GM12891 (cell line): ENCODE results near the gene MLIP.
A peak's percentile ranks its signal among the peaks of the same experiment; 100 is the strongest.
"Not testable (repeated sequence)": the region's sequence is repeated elsewhere in the genome, so short reads cannot be mapped to it uniquely, and the experiment has no call there.

Experiments
- DNase-seq: peaks from one replicate; pipeline ENCODE4 v3.0.0; 2011; ENCODE audit warnings: low spot score; ENCODE audit not compliant: insufficient read length
- FAIRE-seq: peaks from 2 replicates; lab custom pipeline; 2011; peaks lifted over from hg19 to GRCh38; lab: Jason Lieb, UNC
- PAX5 ChIP-seq: IDR thresholded peaks from 2 replicates; pipeline ENCODE4 v1.6.1; 2011; ENCODE audit warnings: low read length, moderate library complexity, mild to moderate bottlenecking; ENCODE audit not compliant: insufficient read depth, severe bottlenecking
- POLR2A ChIP-seq: IDR thresholded peaks from 2 replicates; pipeline ENCODE4 v1.6.1; 2011; ENCODE audit warnings: low read depth, low read length, control low read depth
- POLR2AphosphoS5 ChIP-seq: IDR thresholded peaks from 2 replicates; pipeline ENCODE4 v1.6.1; 2011; ENCODE audit warnings: low read depth, low read length, control low read depth
- POU2F2 ChIP-seq: IDR thresholded peaks from 2 replicates; pipeline ENCODE4 v1.6.1; 2011; ENCODE audit warnings: low read depth, mild to moderate bottlenecking, control low read depth, low read length, moderate library complexity
- SPI1 ChIP-seq: IDR thresholded peaks from 2 replicates; pipeline ENCODE4 v1.6.1; 2011; ENCODE audit warnings: low read depth, low read length, control low read depth
- TAF1 ChIP-seq: IDR thresholded peaks from 2 replicates; pipeline ENCODE4 v1.6.1; 2011; ENCODE audit warnings: low read depth, low read length, control low read depth

MLIP gene

GRCh38 chr6:54204921-54205591 lies 93.8 kb downstream of the MLIP start:
- TF ChIP-seq POLR2A: no peak
- no peak for TF ChIP-seq TAF1
- TF ChIP-seq POU2F2: no peak
- TF ChIP-seq SPI1: no peak
- TF ChIP-seq PAX5: no peak
- TF ChIP-seq POLR2AphosphoS5: no peak
- DNase-seq: no peak
- no peak for FAIRE-seq

- TF ChIP-seq SPI1 (no peak), POLR2A (no peak), TAF1 (no peak), PAX5 (no peak), POU2F2 (no peak), POLR2AphosphoS5 (no peak)
- FAIRE-seq (no peak), DNase-seq (no peak)
Measured at GRCh38 chr6:54206510-54206909, 95.3 kb downstream of the MLIP start.

- DNase-seq: not testable (repeated sequence)
- peak; percentile 90 for FAIRE-seq
Measured at GRCh38 chr6:54209983-54210382, 98.7 kb downstream of the MLIP start.

- FAIRE-seq (no peak), DNase-seq (no peak)
- TF ChIP-seq POU2F2: no peak
- TF ChIP-seq POLR2A: no peak
- no peak for TF ChIP-seq POLR2AphosphoS5
- no peak for TF ChIP-seq PAX5
- TF ChIP-seq TAF1: no peak
Measured at GRCh38 chr6:54214286-54214685, 103.0 kb downstream of the MLIP start.

GRCh38 chr6:54216336-54216735 lies 105.1 kb downstream of the MLIP start:
- TF ChIP-seq TAF1 (no peak), POU2F2 (no peak), POLR2A (no peak), SPI1 (no peak), POLR2AphosphoS5 (no peak), PAX5 (no peak)
- FAIRE-seq: no peak
- no peak for DNase-seq

GRCh38 chr6:54217018-54217417 lies 105.8 kb downstream of the MLIP start:
- TF ChIP-seq POU2F2 (no peak), SPI1 (peak; percentile 32; the same call in 1 of the 2 replicates), PAX5 (no peak), POLR2AphosphoS5 (no peak)
- DNase-seq (no peak), FAIRE-seq (no peak)

- DNase-seq: no peak
- no peak for FAIRE-seq
- TF ChIP-seq TAF1: no peak
- TF ChIP-seq SPI1: no peak
- TF ChIP-seq PAX5: no peak
- no peak for TF ChIP-seq POLR2AphosphoS5
Measured at GRCh38 chr6:54222217-54222616, 111.0 kb downstream of the MLIP start.

- DNase-seq (no peak), FAIRE-seq (no peak)
- no peak for TF ChIP-seq POLR2AphosphoS5
- no peak for TF ChIP-seq PAX5
- no peak for TF ChIP-seq TAF1
- no peak for TF ChIP-seq POU2F2
Measured at GRCh38 chr6:54232703-54233102, 121.5 kb downstream of the MLIP start.

GRCh38 chr6:54234539-54234938 lies 123.3 kb downstream of the MLIP start:
- no peak for DNase-seq
- FAIRE-seq: no peak
- TF ChIP-seq POU2F2: no peak
- TF ChIP-seq TAF1: no peak
- TF ChIP-seq SPI1: no peak

- DNase-seq (no peak), FAIRE-seq (no peak)
- TF ChIP-seq PAX5 (no peak), SPI1 (no peak), TAF1 (no peak), POU2F2 (no peak), POLR2AphosphoS5 (no peak), POLR2A (no peak)
Measured at GRCh38 chr6:54236984-54237383, 125.7 kb downstream of the MLIP start.

- TF ChIP-seq PAX5 (no peak), TAF1 (no peak), SPI1 (no peak), POU2F2 (no peak), POLR2AphosphoS5 (no peak), POLR2A (no peak)
- DNase-seq: no peak
Measured at GRCh38 chr6:54238396-54238795, 127.2 kb downstream of the MLIP start.

More at GRCh38 chr6:54238396-54238795, 127.2 kb downstream of the MLIP start:
- no peak for FAIRE-seq
